CD4-positive, alpha-beta T cell treated with Interleukin-15 for 1 hour (primary cell): Measurements from ENCODE around the gene LPAR2.
"Not testable (repeated sequence)": the region's sequence is repeated elsewhere in the genome, so short reads cannot be mapped to it uniquely, and the experiment has no call there.

Experiments used
- DNase-seq: peaks from one replicate; pipeline ENCODE4 v3.0.0-alpha.2; 2020

The LPAR2 gene

GRCh38 chr19:19628501-19629134, 598 bp upstream of the LPAR2 start:
- DNase-seq = peak; percentile 41

GRCh38 chr19:19626516-19627472, 1.2 kb downstream of the LPAR2 start:
- DNase-seq = no peak

- DNase-seq = no peak
Measured at GRCh38 chr19:19624032-19624570, 3.9 kb downstream of the LPAR2 start.

GRCh38 chr19:19623383-19623782, 4.6 kb downstream of the LPAR2 start:
- no peak for DNase-seq

GRCh38 chr19:19619849-19620210, 8.2 kb downstream of the LPAR2 start:
- DNase-seq = no peak

- no peak for DNase-seq
Measured at GRCh38 chr19:19619181-19619848, 8.7 kb downstream of the LPAR2 start.

- DNase-seq = peak; percentile 99
Measured at GRCh38 chr19:19618219-19619051, 9.6 kb downstream of the LPAR2 start, which contains the start of gene PBX4. TSS of gene PBX4 (minus strand) at chr19:19618687. CDS start at chr19:19618629, 58 bp downstream.

- DNase-seq = peak; percentile 74
Measured at GRCh38 chr19:19615086-19615485, 12.9 kb downstream of the LPAR2 start.

- no peak for DNase-seq
Measured at GRCh38 chr19:19613506-19613905, 14.5 kb downstream of the LPAR2 start.

- DNase-seq = no peak
Measured at GRCh38 chr19:19610376-19611202, 17.4 kb downstream of the LPAR2 start.

- DNase-seq = not testable (repeated sequence)
Measured at GRCh38 chr19:19606686-19607085, 21.3 kb downstream of the LPAR2 start.

GRCh38 chr19:19606021-19606420, 22.0 kb downstream of the LPAR2 start:
- DNase-seq = peak; percentile 65

- DNase-seq = no peak
Measured at GRCh38 chr19:19602713-19603324, 25.2 kb downstream of the LPAR2 start.

GRCh38 chr19:19602136-19602712, 25.8 kb downstream of the LPAR2 start:
- DNase-seq = peak; percentile 35

- no peak for DNase-seq
Measured at GRCh38 chr19:19600793-19601330, 27.2 kb downstream of the LPAR2 start.

- DNase-seq = peak; percentile 83
Measured at GRCh38 chr19:19598728-19599451, 29.1 kb downstream of the LPAR2 start.

- DNase-seq = peak; percentile 77
Measured at GRCh38 chr19:19597809-19598306, 30.2 kb downstream of the LPAR2 start.

- DNase-seq = no peak
Measured at GRCh38 chr19:19595171-19595701, 32.8 kb downstream of the LPAR2 start.

- no peak for DNase-seq
Measured at GRCh38 chr19:19594381-19594780, 33.6 kb downstream of the LPAR2 start.
